ENCODE data around the gene ME3.

DNA sequence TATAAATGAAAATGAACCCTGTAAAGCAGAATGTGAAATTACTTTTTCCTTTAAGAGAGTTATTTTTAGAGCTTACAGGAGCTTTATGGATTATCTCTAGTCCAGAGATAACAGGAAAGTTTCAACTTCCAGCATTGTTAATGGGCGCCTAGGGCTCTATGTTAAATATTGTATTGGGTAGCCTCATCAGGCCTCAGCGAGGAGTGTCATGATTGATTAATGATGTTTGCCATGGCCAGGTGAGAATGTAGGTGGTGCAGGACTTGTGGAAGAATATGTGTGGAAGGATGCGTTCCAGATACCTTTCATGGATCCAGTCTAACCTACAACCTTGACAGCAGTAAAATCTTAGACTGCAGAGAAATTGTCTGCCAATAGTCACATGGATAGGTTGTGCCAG is 50.6 kb downstream of the ME3 start:
- TF ChIP-seq, protein P1, sequence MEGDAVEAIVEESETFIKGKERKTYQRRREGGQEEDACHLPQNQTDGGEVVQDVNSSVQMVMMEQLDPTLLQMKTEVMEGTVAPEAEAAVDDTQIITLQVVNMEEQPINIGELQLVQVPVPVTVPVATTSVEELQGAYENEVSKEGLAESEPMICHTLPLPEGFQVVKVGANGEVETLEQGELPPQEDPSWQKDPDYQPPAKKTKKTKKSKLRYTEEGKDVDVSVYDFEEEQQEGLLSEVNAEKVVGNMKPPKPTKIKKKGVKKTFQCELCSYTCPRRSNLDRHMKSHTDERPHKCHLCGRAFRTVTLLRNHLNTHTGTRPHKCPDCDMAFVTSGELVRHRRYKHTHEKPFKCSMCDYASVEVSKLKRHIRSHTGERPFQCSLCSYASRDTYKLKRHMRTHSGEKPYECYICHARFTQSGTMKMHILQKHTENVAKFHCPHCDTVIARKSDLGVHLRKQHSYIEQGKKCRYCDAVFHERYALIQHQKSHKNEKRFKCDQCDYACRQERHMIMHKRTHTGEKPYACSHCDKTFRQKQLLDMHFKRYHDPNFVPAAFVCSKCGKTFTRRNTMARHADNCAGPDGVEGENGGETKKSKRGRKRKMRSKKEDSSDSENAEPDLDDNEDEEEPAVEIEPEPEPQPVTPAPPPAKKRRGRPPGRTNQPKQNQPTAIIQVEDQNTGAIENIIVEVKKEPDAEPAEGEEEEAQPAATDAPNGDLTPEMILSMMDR (conservative IDR thresholded peaks at IDR 0.05 in 1 of 2, IDR thresholded peaks at IDR 0.05 in 1 of 2; ENCODE audit: low read depth in 1 of 2, low read length in 2 of 2), result no peak
- no peak for TF ChIP-seq EZH2 (IDR thresholded peaks at IDR 0.05; ENCODE audit: low read length, missing control alignments)

All from fibroblast of lung (primary cell).